Testis (tissue), 3 donors: ENCODE results near the gene PLG. TPM values are rescaled to one million over a fixed set of nuclear protein-coding genes. Genes with fewer than 3 reads are reported as not detected.
A peak's percentile ranks its signal among the peaks of the same experiment; 100 is the strongest.

Experiments used
- DNase-seq: peaks from one replicate; pipeline ENCODE4 v3.0.0-alpha.2; 2019
- H3K27ac ChIP-seq, 2 donors: fragments of 200-600 bp; sonication (generic); one replicate each; pipeline ENCODE4 v1.5.1; 2019
- H3K27me3 ChIP-seq: fragments of 200-600 bp; sonication (generic); one replicate; pipeline ENCODE4 v1.5.1; 2019
- H3K36me3 ChIP-seq: fragments of 200-600 bp; sonication (generic); one replicate; pipeline ENCODE4 v1.5.1; 2017; ENCODE audit warnings: low read depth; ENCODE audit errors: missing control alignments
- H3K4me1 ChIP-seq: fragments of 200-600 bp; sonication (generic); one replicate; pipeline ENCODE4 v1.5.1; 2019
- H3K4me3 ChIP-seq, 2 donors: fragments of 200-600 bp; sonication (generic); one replicate each; pipeline ENCODE4 v1.5.1; 2017 to 2019
- H3K9me3 ChIP-seq: fragments of 200-600 bp; sonication (generic); one replicate; pipeline ENCODE4 v1.5.1; 2017
- POLR2A ChIP-seq: fragments of 450-650 bp; IDR thresholded peaks from one replicate; pipeline ENCODE4 v1.6.1; 2017; ENCODE audit warnings: antibody characterized with exemption, mild to moderate bottlenecking, moderate library complexity
- WGBS, 2 donors: methylation state at CpG; one replicate each; pipeline ENCODE4 v1.1.5; 2018; 5-methylcytosine and 5-hydroxymethylcytosine counted together
- intact Hi-C: fragments of 100-400 bp; cut with DNase I; formaldehyde crosslinking; loops from one replicate; pipeline ENCODE4 v1.15.1; 2023; ENCODE audit warnings: low total_unique reads
- polyA plus RNA-seq: library from polyadenylated mRNA; stranded (reverse); fragments of 350-450 nt; fragmentation: Illumina TruSeq; extraction: RNeasy Lipid Tissue Mini Kit (QIAGEN cat#74804); gene quantifications from one replicate; pipeline ENCODE4 v1.2.3, GENCODE V29; 2014; ENCODE audit warnings: low read depth, low replicate concordance; ENCODE audit not compliant: insufficient read depth
- total RNA-seq, 2 donors: library from RNA; depleted of rRNA; stranded (reverse); fragments of >200 nt; gene quantifications; one replicate each; pipeline ENCODE4 v1.2.3, GENCODE V29; 2016
- TF ChIP-seq, protein P1 (sequence below), 3 experiments: fragments of 450-650 bp in 2 of 3; fragments of 200-600 bp in 1 of 3; sonication (generic) in 1 of 3; IDR thresholded peaks; one replicate each; pipeline ENCODE4 v1.5.1; 2016 to 2019; ENCODE audit warnings: antibody characterized with exemption in 3 of 3, mild to moderate bottlenecking in 2 of 3, moderate library complexity in 1 of 3

The PLG gene
- total and polyA plus RNA-seq, 3 donors from 2014 or later: 0.62 to 1.5 TPM; not detected in 1

- DNase-seq: peak; percentile 16
- no peaks in the 10 kb centered on the region for H3K4me1 ChIP-seq
- TF ChIP-seq POLR2A: no peak
- TF ChIP-seq, protein P1, sequence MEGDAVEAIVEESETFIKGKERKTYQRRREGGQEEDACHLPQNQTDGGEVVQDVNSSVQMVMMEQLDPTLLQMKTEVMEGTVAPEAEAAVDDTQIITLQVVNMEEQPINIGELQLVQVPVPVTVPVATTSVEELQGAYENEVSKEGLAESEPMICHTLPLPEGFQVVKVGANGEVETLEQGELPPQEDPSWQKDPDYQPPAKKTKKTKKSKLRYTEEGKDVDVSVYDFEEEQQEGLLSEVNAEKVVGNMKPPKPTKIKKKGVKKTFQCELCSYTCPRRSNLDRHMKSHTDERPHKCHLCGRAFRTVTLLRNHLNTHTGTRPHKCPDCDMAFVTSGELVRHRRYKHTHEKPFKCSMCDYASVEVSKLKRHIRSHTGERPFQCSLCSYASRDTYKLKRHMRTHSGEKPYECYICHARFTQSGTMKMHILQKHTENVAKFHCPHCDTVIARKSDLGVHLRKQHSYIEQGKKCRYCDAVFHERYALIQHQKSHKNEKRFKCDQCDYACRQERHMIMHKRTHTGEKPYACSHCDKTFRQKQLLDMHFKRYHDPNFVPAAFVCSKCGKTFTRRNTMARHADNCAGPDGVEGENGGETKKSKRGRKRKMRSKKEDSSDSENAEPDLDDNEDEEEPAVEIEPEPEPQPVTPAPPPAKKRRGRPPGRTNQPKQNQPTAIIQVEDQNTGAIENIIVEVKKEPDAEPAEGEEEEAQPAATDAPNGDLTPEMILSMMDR (IDR thresholded peaks at IDR 0.05): no peak
- H3K27me3 ChIP-seq: no peaks in the 10 kb centered on the region
- H3K9me3 ChIP-seq: no peaks in the 10 kb centered on the region
- intact Hi-C loops: no loop called here
- WGBS, 2 donors: 11 to 16% methylated on average over 4 to 7 of the region's 7 CpGs
- H3K27ac ChIP-seq: no peak overlapping the region
- H3K36me3 ChIP-seq: no peaks in the 10 kb centered on the region
- peak overlapping the region; percentile 53 to 64 for H3K4me3 ChIP-seq
Observed at GRCh38 chr6:160766657-160766988, 64.6 kb downstream of the PLG start.

- WGBS, 2 donors: 1% methylated on average over 18 to 28 of the region's 55 CpGs
- Histone ChIP-seq H3K4me3 (peak overlapping the region; percentile 53 to 64), H3K4me1 (no peaks in the 10 kb centered on the region), H3K27ac (peak overlapping the region in 1 of 2 donors; percentile 36), H3K36me3 (no peaks in the 10 kb centered on the region), H3K9me3 (no peaks in the 10 kb centered on the region), H3K27me3 (no peaks in the 10 kb centered on the region)
- peak; percentile 83 for DNase-seq
- intact Hi-C loops: no loop called here
- TF ChIP-seq, protein P1 (IDR thresholded peaks at IDR 0.05): peak; percentile 60 to 79 (median 73)
- TF ChIP-seq POLR2A: no peak
Observed at GRCh38 chr6:160766989-160767646, 65.1 kb downstream of the PLG start.

GRCh38 chr6:160767647-160768019 is 65.6 kb downstream of the PLG start:
- Histone ChIP-seq H3K27me3 (no peaks in the 10 kb centered on the region), H3K9me3 (no peaks in the 10 kb centered on the region), H3K36me3 (no peaks in the 10 kb centered on the region), H3K4me3 (peak overlapping the region; percentile 53 to 64), H3K27ac (no peak overlapping the region), H3K4me1 (no peaks in the 10 kb centered on the region)
- WGBS, 2 donors: 17 to 29% methylated on average over 5 of the region's 5 CpGs
- no peak for DNase-seq
- intact Hi-C loops: no loop called here
- TF ChIP-seq, protein P1 (IDR thresholded peaks at IDR 0.05): no peak
- no peak for TF ChIP-seq POLR2A

GRCh38 chr6:160768101-160768500 is 66.1 kb downstream of the PLG start:
- H3K9me3 ChIP-seq: no peaks in the 10 kb centered on the region
- no peak overlapping the region for H3K4me3 ChIP-seq
- H3K27me3 ChIP-seq: no peaks in the 10 kb centered on the region
- intact Hi-C loops: no loop called here
- H3K4me1 ChIP-seq: no peaks in the 10 kb centered on the region
- H3K36me3 ChIP-seq: no peaks in the 10 kb centered on the region
- no peak for DNase-seq
- WGBS, 2 donors: 81 to 87% methylated on average over 8 of the region's 8 CpGs
- H3K27ac ChIP-seq: no peak overlapping the region
- TF ChIP-seq, protein P1 (IDR thresholded peaks at IDR 0.05): no peak
- no peak for TF ChIP-seq POLR2A

DNA sequence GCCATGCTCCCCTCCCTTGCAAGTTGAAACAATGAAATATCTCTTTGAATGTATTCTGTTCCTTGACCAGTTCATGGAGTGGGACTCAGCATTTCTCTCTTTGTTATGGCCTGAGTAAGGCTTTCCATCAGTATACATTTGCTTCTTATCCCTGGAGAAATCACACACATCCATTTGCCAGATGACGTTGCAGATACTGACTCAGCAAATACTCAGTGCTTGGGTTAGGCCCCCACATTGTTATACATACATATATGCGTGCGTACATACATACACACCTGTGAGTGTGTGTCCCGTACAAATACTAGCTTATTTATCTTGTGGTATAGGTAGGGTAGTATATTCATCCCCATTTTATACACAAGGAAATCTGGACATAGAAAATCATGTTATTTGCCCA is 72.4 kb downstream of the PLG start:
- H3K4me3 ChIP-seq: no peak overlapping the region
- H3K27ac ChIP-seq: no peak overlapping the region
- TF ChIP-seq, protein P1 (IDR thresholded peaks at IDR 0.05): no peak
- TF ChIP-seq POLR2A: no peak
- no peaks in the 10 kb centered on the region for H3K4me1 ChIP-seq
- WGBS, 2 donors: 86 to 90% methylated on average over 4 of the region's 4 CpGs
- H3K36me3 ChIP-seq: no peaks in the 10 kb centered on the region
- no peak for DNase-seq
- H3K27me3 ChIP-seq: no peaks in the 10 kb centered on the region
- H3K9me3 ChIP-seq: no peaks in the 10 kb centered on the region
- intact Hi-C loops: no loop called here
